AG08395 (cell line): Measurements from ENCODE around the gene CEACAM16.
A peak's percentile ranks its signal among the peaks of the same experiment; 100 is the strongest.

ENCODE experiments used
- DNase-seq: peaks from one replicate; pipeline ENCODE4 v3.0.0; 2012; ENCODE audit warnings: mixed read lengths, low spot score

The CEACAM16 gene

DNA sequence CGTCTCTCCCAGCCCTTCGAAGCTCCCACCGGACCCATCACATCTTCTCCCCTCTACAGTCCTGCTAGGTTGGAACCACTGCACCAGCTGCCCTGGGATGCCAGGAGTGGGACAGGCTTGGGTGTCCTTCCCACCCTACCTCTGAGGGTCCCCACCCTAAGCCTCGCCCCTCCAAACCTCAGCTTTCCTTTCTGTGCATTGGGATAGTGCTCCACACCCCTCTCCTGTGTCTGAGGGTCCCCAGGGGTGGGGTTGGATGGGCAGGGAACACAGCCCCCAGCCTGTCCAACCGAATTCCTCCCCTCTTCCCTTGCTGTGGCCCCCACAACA is 47.6 kb downstream of the CEACAM16 start:
- DNase-seq, result no peak

DNA sequence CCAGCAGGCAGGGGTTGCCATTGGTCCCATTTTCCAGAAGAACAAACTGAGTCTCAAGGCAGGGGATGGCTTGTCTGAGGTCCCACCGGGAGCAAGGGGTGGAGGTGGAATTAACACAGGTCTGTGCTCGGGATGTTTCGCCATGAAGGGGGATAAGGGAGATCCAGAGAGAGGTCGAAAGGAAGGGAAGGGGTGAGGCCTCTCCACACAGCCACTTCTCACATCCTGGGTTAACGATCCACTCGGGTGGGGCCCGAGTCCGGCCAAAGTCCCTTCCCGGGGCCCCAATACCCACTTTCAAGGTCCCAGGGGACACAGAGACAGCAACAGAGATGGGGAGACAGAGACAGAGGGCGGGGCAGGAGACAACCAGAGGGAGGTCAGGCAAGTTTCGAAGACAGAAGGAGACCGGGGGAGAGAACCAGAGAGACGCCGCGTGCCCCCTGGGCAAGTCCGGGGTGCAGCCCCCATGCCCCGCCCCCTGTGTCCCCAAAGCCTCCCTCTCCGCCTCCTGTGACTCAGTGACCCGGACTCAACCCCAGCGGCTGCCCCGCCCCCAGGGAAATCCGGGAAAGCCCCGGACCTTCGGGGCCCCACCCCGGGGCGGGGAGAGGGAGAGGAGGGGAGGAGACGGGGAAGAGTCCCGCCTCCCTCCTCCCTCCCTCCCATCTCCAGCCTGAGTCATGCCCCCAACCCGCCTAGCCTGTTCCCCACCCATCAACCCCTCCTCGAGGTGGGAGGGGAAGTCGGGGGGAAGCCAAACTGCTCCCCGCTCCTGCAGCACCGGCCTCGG is 48.2 kb downstream of the CEACAM16 start:
- peak; percentile 95 for DNase-seq

DNA sequence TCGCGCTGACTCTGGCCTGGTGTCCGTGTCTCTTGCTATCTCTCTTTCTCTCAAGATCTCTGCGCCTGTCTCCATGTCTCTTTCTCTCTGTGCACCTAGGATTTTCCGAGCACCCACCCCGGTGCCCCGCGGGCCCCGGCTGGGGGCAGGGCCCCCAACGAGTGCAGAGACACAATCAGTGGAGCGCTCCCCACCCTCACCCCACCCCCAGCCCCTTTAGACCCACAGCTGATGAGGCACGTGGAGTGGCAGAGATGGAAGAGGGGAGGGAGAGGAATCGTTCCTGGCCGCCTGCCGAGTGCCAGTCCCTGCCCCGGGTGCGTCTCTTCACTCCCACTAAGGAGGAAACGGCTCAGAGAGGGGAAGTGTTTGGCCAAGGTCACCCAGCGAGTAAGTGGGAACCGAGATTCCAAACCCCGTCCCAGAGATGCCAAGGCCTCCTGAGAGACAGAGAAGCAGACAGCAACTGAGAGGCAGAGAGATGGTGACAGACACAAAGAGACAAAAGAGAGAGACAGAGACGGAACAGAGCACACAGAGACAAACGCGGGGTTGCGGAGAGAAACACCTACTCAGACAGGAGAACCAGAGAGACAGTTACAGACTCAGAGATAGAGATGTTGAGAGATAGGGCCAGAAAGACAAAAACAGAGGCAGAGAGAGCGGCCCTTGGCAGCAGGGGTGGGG is 48.9 kb downstream of the CEACAM16 start:
- peak; percentile 39 for DNase-seq

DNA sequence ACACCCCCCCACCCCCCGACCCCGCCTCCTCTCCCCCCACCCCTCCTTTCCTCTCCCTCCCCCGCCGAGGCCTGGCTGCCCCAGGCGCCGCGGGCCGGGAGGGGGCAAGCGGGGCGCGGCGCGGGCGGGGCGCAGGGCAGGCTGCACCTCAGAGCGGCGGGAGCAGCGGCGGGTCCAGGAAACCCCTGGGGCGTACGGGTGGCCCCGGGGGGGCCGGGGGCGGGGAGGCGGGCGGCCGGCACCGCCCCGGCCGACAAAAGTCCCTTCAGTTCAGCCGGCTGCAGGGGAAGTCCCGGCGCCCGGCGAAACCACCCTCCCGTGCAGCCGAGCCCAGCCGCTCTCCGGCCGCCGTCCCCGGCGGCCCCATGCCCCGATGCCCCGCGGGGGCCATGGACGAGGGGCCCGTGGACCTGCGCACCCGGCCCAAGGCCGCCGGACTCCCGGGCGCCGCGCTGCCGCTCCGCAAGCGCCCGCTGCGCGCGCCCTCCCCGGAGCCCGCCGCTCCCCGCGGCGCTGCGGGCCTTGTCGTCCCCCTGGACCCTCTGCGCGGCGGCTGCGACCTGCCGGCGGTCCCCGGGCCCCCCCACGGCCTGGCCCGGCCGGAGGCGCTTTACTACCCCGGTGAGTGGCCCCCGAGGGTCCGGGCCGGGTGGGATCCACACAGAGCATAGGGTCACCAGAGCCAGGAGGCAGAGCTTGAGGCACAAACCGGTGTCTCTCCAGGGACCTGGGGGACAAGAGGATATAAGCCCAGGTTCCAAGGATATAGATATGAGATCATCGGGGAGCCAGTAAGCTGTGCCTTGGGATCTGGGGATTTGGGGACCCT is 49.7 kb downstream of the CEACAM16 start, which contains the start of gene BCL3:
Gene BCL3, plus strand, starts transcription at position 283 of the 829 bp plus-strand sequence. Its CDS starts 83 bp downstream, at position 366.
- DNase-seq, result peak; percentile 67

DNA sequence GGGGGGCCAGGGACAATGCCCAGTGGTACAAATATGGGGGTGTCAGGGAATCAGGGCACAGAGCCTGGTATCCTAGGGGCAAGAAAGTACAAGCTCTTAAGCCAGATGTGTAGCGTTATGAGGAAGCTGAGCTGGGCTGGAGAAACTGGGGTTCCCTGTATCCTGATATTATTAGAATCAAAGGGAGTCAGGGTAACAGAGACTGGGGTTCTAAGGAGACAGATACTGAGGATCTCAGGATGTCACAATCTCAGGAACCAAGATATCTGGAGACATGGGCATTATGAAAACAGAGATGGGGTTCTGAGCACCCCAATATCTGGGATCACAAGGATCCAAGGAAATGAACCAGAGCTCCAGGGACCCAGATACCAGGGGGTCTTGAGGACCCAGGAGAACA is 50.3 kb downstream of the CEACAM16 start:
- no peak for DNase-seq

DNA sequence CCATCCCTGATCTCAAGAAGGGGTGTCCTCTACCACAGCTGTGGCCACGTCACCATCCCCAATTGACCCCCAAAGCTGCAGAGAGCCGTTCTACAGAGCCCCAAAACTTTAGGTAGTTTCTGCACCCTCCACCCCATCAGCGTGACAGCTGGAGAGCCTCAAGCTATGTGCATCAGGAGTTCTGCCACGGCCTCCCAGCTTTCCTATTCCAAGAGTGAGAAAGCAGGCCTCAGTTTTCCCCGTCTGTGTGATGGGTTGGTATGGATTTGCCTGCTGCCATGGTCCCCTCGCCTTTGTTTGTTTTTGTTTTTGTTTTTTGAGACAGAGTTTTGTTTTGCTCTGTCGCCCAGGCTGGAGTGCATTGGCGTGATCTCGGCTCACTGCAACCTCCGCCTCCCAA is 51.0 kb downstream of the CEACAM16 start:
- DNase-seq, result no peak

DNA sequence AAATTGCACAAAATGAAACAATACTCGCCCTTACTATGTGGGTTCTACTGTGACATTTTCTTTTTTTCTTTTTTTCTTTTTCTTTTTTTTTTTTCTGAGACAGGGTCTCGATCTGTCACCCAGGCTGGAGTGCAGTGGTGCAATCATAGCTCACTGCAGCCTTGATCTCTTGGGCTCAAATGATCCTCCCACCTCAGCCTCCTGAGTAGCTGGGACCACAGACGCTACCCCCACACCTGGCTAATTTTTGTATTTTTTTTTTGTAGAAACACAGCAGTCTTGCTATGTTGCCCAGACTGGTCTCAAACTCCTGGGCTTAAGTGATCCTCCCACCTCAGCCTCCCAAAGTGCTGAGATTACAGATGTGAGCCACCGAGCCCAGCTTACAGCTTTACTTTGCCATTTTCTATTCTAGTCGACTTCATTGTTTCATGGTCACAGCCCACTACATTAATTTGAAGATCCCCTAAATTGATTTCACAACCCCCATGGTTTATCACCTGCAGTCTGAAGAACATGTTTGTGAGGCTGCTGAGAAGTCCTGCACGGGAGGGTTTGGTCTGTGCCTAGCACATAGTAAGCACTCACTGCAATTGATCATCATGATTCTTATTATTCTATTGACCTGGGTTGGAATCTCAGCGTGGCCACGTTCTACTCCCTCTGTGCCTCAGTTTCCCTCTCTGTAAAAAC is 53.3 kb downstream of the CEACAM16 start:
- DNase-seq, result no peak

DNA sequence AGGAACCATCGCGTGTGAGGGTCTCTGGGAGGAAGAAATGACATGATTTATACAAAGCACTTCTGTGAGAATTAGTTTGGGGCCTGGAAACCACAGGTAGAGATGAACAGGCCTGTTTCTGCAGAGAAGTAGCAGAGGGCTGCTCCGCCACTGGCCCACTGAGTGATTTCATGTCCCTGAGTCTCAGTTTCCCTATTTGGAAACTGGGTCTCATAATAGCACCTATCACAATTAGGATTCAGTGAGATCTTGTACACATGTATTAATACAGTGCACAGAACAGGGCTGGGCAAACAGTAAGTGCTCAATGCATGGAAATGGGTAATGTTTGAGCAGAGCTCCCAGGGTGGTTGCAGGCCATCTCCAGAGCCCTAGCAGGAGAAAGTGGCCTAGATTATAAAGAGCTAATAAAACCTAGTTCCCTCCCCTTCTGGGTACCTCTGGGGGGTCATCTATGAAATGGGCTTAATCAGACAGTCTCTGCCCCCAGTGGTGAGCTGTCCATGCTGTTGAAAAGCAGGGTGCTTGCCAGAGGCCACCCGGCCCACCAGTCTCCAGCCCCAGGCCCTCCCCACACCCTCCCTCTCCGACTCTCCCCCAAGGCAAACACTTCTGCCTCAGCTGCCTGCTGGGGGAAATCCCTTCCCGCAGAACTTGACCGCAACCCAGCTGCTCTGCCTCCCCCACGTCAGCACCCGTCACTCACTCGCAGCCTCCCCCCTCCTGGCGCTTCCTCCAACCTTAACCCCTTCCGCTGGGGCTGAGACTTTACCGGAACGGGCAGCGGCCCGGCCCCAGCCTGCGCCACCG is 54.1 kb downstream of the CEACAM16 start:
- peak; percentile 82 for DNase-seq

DNA sequence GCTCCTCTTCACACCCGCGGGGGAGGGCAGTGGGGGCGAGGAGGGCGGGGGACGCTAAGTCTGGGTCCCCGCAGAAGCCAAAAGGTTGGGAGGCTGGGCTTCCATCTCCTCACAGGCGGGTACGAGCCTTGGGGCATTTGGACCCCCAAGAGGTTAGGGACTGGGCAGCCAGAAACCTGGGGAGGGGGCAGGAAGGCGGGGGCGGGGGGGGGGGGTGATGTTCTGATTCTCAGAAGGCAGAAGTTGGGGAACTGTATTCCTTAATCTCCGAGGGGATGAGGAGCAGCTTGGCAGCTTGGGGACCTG is 54.6 kb downstream of the CEACAM16 start:
- DNase-seq, result no peak

DNA sequence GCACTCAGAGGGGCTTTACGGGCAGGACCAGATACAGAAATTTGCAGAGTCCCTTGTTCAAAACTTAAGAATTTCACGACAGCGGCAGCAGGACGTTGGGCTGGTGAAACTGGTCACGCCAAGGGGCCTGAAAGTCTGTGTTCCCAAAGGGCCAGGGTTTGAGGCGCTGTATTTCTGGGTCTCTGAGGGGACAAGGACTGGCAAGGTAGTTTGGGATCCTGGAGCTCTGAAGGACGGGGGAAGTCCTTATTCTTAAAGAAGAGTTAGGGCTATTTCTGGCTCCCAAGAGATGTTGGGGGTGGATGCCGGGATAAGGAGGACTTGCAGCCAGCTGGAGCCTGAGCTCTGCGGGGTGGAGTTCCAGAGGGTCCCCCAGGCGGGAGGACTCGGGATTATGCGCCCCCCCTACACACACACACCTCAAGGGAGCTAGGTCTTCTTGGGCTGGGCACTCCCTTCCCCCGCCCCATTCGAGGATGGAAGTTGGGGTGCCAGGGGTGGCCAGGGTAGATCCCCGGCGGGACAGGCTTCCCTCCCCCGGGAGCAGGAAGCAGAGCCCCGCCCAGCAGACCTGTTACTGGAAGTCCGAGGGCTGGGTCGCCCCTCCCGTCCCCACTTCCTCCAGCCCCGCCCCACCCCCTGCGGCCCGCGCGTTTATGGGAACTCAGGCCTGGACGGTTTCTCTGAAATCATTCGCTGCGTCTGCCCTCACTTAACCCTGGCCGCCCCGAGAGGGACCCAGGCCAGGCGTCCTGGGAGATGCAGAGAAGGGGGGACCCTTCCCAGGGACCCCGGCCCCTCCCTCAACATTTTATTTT is 55.2 kb downstream of the CEACAM16 start:
- DNase-seq, result peak; percentile 74

DNA sequence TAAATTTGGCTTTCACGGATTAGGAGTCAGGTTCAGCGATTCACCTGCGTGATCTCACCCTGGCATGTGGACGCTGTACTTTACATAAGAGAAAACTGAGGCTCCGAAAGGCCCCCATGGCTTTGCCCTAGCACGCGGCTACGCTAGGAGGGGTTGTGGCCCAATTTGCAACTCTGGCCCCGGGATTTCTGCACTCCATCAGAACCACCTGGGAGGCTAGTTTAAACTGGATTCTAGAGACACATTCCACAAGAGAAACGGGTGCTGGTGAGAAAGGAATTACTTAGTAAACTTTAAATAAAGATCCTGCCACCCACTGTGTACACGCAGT is 55.8 kb downstream of the CEACAM16 start:
- DNase-seq, result no peak

DNA sequence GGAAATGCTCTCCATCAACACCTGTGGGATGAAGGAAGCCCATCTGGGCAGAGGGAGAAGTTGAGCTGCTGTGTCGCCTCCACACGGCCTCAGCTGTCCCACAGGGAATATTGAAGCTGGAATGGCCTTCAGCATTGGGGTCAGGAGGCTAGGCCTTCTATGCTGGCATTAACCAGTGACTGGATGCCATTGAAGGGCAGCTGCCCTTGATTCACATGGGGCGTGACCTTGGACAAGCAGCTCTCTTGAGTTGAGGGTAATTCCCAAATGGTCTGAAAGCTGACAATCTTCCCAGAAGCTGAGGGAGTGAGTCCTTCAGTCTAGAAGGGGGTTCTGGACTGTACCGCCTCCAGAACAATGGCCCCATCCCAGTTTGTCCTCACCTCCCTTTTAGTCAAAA is 56.3 kb downstream of the CEACAM16 start:
- DNase-seq, result no peak

DNA sequence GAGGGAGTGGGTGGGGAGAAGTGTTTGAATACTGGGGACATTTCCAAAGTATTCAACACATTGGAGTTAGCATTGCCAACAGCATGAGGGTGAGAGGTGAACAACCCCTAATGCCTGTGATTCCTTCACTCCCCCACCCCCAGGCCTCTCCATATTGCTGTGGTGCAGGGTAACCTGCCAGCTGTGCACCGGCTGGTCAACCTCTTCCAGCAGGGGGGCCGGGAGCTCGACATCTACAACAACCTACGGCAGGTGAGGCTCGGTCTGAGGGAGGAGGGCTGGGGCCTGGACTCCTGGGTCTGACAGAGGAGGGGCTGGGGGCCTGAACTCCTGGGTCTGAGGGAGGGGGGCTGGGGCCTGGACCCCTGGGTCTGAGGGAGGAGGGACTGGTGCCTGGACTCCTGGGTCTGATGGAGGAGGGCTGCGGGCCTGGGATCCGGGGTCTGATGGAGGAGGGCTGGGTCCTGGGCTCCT is 57.2 kb downstream of the CEACAM16 start:
- no peak for DNase-seq

DNA sequence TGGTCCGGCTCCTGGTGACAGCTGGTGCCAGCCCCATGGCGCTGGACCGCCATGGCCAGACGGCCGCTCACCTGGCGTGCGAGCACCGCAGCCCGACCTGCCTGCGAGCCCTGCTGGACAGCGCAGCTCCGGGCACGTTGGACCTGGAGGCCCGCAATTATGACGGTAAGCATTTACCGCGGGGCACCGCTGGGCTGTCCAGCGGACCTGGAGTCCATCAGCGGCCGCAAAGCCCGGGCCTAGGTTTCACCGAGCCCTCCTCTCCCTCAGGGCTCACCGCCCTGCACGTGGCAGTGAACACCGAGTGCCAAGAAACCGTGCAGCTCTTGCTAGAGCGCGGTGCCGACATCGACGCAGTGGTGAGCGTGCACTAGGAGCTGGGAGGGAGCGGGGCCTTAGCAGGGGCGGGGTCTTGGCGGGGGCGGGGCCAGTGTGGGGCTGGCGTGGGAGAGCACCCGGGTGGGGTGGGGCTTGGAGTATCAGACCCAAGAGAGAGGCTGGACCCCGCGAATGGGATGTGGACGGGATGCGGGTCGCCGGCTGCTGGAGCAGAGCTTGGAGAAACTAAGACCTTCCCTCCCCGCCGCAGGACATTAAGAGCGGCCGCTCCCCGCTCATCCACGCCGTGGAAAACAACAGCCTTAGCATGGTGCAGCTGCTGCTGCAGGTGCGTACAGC is 58.2 kb downstream of the CEACAM16 start:
- DNase-seq, result peak; percentile 38

DNA sequence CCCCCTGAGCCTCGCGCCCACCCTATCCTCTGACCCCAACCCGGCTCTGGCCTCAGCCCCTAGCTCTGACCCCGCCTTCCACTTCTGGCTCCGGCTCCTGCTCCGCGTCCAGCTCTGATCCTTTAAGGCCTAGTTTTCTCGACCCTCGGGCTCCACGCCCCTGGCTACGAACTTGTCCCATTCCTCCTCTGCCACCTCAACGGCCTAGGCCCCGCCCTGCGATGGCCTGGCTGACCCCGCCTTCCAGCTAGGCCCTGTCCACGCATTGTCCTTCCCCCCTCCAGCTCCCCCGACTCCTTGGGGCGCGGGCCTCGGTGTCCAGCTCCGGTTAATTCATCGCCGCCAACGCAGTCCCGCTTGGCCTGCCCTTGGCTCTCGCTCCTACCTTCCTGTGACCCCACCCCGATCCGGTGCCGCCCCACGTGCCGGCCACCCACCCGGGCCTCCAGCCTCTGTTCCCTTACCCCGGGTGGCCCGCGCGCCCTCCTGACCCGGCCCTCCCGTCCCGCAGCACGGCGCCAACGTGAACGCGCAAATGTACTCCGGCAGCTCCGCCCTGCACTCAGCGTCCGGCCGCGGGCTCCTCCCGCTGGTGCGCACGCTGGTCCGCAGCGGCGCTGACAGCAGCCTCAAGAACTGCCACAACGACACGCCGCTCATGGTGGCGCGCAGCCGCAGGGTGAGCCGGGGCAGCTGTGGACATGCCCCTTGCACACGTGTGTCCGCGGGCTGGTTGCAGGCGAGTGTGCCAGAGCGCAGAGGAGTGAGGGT is 59.0 kb downstream of the CEACAM16 start:
- peak; percentile 47 for DNase-seq

DNA sequence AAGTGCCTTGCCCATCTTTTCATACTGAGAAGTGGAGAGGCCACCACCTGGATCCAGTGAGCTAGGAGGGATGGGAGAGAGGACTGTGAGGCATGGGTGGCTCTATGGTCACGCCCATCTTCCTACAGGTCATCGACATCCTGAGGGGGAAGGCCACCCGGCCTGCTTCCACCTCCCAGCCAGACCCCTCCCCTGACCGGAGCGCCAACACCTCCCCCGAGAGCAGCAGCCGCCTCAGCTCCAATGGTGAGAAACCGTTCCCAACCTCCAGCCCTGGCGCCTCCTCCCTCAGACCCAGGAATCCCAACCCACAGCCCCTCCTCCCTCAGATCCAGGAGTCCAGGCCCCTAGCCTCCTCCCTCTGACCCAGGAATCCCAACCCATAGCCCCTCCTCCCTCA is 59.6 kb downstream of the CEACAM16 start:
- no peak for DNase-seq

DNA sequence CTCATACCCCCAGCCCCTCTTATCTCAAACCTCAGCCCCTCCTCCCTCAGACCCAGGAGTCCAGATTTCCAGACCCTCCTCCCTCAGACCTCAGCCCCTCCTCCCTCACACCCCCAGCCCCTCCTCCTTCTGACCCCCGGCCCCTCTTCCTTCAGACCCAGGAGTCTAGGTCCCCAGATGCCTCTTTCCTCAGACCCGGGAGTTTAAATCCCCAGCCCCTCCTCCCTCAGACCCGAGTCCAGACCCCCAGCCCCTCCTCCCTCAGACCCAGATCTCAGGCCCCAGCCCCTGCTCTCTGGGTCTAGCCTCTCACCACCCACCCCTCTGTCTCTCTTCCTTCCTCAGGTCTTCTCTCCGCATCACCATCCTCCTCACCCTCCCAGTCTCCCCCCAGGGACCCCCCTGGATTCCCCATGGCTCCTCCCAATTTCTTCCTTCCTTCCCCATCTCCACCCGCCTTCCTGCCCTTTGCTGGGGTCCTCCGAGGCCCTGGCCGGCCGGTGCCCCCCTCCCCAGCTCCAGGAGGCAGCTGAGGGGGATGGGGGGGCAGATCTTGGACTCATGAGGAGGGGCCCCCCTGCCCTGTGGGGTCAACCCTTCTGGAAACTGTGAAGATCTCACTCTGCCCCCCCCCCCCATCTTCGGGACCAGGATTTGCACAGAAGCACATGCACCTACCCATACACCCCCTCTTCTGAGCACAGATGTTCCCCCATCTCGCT is 60.3 kb downstream of the CEACAM16 start:
- DNase-seq, result no peak
